ENCODE results near the gene APOBEC3H. TPM values are rescaled to one million over a fixed set of nuclear protein-coding genes. Genes with fewer than 3 reads are reported as not detected.
"Not testable (repeated sequence)": the region's sequence is repeated elsewhere in the genome, so short reads cannot be mapped to it uniquely, and the experiment has no call there.

The APOBEC3H gene
- polyA plus RNA-seq = 0.42 TPM
- long read RNA-seq, donor 1 = 0 reads
- long read RNA-seq, donor 2 = 0 reads
- long read RNA-seq, donor 3 = 0 reads
- long read RNA-seq, donor 4 = 0 reads
- long read RNA-seq, donor 5 = 0 reads
- long read RNA-seq, donor 6 = 0 reads
- long read RNA-seq, donor 7 = 0 reads
- long read RNA-seq, donor 8, partial matches to known transcripts = 0 of 1 reads
- long read RNA-seq, donor 8, other reads (novel, unspliced or antisense) = 0 of 1 reads
- long read RNA-seq, donor 9 = 0 reads
- long read RNA-seq, donor 10 = 0 reads
- long read RNA-seq, donor 11 = 0 reads

DNA sequence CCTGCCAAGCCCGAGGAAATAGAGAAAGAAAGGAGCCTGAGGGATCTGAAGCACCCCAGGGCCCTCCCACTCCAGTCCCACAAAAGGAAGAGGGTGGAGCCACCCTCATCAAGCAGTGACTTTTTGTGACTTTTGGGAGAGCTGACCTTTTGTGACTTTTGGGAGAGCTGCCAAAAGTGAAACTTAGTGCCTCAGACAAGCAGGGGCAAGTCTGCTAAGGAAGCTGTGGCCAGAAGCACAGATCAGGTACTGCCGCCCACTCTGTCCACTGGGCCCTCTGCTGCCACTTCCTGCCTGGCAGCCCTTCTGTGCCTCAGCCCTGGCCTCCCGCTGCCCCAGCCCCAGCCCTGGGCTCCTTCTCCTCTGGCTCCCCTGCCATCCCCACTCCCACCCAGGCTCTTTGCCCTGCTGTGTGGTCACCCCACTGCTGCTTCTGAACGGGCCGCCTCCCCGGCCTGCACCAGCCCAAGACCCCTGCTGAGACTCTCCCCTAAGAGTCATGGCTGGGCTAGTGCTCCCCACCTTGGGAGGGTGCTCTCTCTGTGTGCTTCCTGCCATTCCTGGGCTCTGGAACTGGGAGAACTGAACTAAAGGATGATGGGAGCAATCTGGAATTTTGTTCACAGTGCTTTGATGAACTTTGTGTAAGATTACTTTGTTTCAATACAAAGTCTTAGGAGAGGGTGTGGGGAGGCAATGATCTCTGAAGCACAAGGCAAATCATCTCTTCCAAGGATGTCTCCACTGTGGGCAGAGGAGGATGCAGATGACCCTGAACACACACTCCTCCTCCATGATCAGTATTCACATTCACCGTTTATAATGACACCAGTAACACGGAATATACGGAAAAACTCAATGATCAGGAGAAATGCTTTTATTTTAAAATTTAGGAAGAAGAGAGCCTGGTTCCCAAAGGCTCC, at the start of gene APOBEC3H:
Gene APOBEC3H (plus strand): TSS at position 147 of the 923 bp plus-strand sequence. CDS start 3,035 bp downstream, outside the sequence.
- no peaks in the 10 kb centered on the region for H3K4me1 ChIP-seq (ENCODE audit: control insufficient read depth, insufficient read depth, low read length)
- no peaks in the 10 kb centered on the region for H3K36me3 ChIP-seq (ENCODE audit: control insufficient read depth, insufficient read depth, low read length)
- no peaks in the 10 kb centered on the region for H3K27me3 ChIP-seq (ENCODE audit: control insufficient read depth, insufficient read depth, low read length)
- H3K9me3 ChIP-seq (ENCODE audit: control insufficient read depth, low read depth, low read length) = no peaks in the 10 kb centered on the region
- WGBS (ENCODE audit: insufficient coverage, low lambda C conversion rate) = no CpG with 5 or more reads among the region's 9 CpGs
- H3K4me3 ChIP-seq (ENCODE audit: low read length) = no peak within 1 kb of the TSS
- DNase-seq = no peak
- H3K27ac ChIP-seq (ENCODE audit: low read length) = no peak within 1 kb of the TSS

DNA sequence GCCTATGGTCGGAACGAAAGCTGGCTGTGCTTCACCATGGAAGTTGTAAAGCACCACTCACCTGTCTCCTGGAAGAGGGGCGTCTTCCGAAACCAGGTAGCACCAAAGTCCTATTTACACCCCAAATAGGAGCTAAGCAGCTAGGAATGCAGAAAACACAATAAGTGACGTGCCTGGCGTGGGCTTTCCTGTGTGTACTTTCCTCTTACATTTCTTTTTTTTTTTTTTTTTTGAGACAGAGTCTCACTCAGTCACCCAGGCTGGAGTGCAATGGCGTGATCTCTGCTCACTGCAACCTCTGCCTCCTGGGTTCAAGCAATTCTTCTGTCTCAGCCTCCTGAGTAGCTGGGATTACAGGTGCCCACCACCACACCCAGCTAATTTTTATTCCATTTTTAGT, 47.6 kb upstream of the APOBEC3H start:
- H3K27ac ChIP-seq (ENCODE audit: low read length); H3K36me3 ChIP-seq (ENCODE audit: control insufficient read depth, insufficient read depth, low read length); H3K27me3 ChIP-seq (ENCODE audit: control insufficient read depth, insufficient read depth, low read length); H3K4me1 ChIP-seq (ENCODE audit: control insufficient read depth, insufficient read depth, low read length); H3K9me3 ChIP-seq (ENCODE audit: control insufficient read depth, low read depth, low read length); H3K4me3 ChIP-seq (ENCODE audit: low read length); DNase-seq: not testable (repeated sequence)
- WGBS (ENCODE audit: insufficient coverage, low lambda C conversion rate) = no CpG with 5 or more reads among the region's 7 CpGs

DNA sequence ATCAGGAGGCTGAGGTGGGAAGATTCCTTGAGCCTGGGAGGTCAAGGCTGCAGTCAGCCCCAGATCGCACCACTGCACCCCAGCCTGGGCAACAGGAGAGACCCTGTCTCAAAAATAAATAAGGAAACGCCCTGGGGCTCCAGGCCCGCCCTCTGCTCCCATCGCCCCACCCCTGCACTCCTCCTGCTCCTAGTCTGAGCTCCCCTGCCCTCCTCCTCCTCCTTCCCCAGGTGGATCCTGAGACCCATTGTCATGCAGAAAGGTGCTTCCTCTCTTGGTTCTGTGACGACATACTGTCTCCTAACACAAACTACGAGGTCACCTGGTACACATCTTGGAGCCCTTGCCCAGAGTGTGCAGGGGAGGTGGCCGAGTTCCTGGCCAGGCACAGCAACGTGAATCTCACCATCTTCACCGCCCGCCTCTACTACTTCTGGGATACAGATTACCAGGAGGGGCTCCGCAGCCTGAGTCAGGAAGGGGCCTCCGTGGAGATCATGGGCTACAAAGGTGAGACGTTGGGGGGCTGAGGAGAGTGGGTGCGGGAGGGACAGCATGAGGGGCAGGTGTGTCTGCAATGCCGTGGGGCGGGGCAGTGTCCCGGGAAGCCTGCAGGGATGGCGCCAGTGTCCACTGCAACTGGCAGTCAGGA, 45.1 kb upstream of the APOBEC3H start:
- DNase-seq; H3K4me3 ChIP-seq (ENCODE audit: low read length); H3K9me3 ChIP-seq (ENCODE audit: control insufficient read depth, low read depth, low read length); H3K36me3 ChIP-seq (ENCODE audit: control insufficient read depth, insufficient read depth, low read length); H3K27ac ChIP-seq (ENCODE audit: low read length); H3K4me1 ChIP-seq (ENCODE audit: control insufficient read depth, insufficient read depth, low read length); H3K27me3 ChIP-seq (ENCODE audit: control insufficient read depth, insufficient read depth, low read length): not testable (repeated sequence)
- 100% methylated on average over 1 of the region's 18 CpGs for WGBS (ENCODE audit: insufficient coverage, low lambda C conversion rate)

DNA sequence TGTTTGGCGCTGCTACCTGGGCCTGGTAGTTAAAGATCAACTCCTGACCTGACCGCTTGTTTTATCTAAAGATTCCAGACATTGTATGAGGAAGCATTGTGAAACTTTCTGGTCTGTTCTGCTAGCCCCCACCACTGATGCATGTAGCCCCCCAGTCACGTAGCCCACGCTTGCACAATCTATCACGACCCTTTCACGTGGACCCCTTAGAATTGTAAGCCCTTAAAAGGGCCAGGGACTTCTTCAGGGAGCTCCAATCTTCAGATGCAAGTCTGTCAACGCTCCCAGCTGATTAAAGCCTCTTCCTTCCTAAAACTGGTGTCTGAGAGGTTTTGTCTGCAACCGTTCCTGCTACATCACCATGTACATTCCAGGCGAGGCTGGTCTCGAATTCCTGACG, 41.4 kb upstream of the APOBEC3H start:
- 100% methylated on average over 1 of the region's 11 CpGs for WGBS (ENCODE audit: insufficient coverage, low lambda C conversion rate)
- no peaks in the 10 kb centered on the region for H3K36me3 ChIP-seq (ENCODE audit: control insufficient read depth, insufficient read depth, low read length)
- H3K9me3 ChIP-seq (ENCODE audit: control insufficient read depth, low read depth, low read length) = no peaks in the 10 kb centered on the region

DNA sequence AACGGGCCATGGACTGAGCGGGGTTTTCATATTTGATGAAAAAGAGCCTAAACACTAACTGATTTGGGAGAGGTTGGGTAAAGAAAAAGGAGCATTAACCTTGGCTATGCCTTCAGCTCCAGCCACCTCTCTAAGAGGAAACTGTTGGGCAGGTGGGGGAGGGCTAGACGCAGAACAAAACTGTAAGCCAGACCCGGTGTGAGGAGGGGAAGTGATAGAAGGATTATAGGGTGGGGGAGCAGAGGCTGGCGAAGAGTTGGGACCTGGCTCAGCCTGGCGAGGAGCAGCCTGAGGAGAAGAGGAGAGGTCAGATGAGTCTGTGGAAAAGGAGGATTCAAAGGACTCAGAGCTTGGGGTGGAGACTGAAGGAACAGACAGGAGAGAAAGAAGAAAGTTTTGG, 35.8 kb upstream of the APOBEC3H start:
- H3K27ac ChIP-seq (ENCODE audit: low read length); H3K4me1 ChIP-seq (ENCODE audit: control insufficient read depth, insufficient read depth, low read length); H3K36me3 ChIP-seq (ENCODE audit: control insufficient read depth, insufficient read depth, low read length); DNase-seq; H3K4me3 ChIP-seq (ENCODE audit: low read length); H3K27me3 ChIP-seq (ENCODE audit: control insufficient read depth, insufficient read depth, low read length); H3K9me3 ChIP-seq (ENCODE audit: control insufficient read depth, low read depth, low read length): not testable (repeated sequence)
- WGBS (ENCODE audit: insufficient coverage, low lambda C conversion rate) = 80% methylated on average over 1 of the region's 6 CpGs

More for the DNA sequence above, 41.4 kb upstream of the APOBEC3H start:
- no peak for DNase-seq
- Histone ChIP-seq H3K4me3 (ENCODE audit: low read length) (no peak overlapping the region), H3K27me3 (ENCODE audit: control insufficient read depth, insufficient read depth, low read length) (peaks cover 2% of the 10 kb centered on the region), H3K27ac (ENCODE audit: low read length) (no peak overlapping the region), H3K4me1 (ENCODE audit: control insufficient read depth, insufficient read depth, low read length) (no peaks in the 10 kb centered on the region)

DNA sequence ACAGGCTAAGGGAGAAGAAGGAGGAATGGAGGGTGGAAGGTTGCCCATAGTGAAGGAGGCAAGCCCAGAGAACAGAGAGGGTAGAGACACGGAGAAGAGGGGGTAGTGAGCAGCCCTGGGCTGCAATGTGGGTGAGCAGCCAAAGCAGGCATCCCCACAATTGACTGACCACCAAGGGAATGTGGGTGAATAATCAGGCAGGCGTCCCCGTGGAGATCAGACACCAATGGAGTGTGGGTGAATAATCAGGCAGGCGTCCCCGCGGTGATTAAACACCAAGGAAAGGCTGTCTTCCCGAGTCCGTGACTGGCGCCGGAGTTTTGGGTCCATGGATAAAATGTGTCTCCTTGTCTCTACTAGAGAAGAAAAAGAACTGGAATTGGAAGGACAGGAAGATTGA, 35.1 kb upstream of the APOBEC3H start:
- H3K9me3 ChIP-seq (ENCODE audit: control insufficient read depth, low read depth, low read length); H3K27me3 ChIP-seq (ENCODE audit: control insufficient read depth, insufficient read depth, low read length); H3K36me3 ChIP-seq (ENCODE audit: control insufficient read depth, insufficient read depth, low read length); H3K27ac ChIP-seq (ENCODE audit: low read length); DNase-seq; H3K4me1 ChIP-seq (ENCODE audit: control insufficient read depth, insufficient read depth, low read length); H3K4me3 ChIP-seq (ENCODE audit: low read length): not testable (repeated sequence)
- WGBS (ENCODE audit: insufficient coverage, low lambda C conversion rate) = 100% methylated on average over 1 of the region's 10 CpGs

DNA sequence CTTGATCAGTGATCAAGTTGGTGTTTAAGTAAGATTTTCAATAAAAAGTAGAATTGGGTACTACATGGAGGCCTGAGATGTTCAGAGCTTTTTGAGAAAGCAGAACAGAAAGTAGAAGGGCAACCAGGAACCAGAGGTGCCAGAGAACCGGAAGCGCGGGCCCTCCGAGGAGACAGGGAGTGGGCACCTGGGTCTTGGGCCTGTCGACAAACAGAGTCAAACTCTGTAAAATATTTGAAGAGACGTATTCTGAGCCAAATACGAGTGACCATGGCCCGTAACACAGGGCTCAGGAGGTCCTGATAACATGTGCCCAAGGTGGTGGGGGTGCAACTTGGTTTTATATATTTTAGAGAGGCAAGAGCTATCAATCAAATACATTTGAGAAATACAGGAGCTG, 33.1 kb upstream of the APOBEC3H start:
- not testable (repeated sequence) for H3K27ac ChIP-seq (ENCODE audit: low read length); H3K36me3 ChIP-seq (ENCODE audit: control insufficient read depth, insufficient read depth, low read length); H3K27me3 ChIP-seq (ENCODE audit: control insufficient read depth, insufficient read depth, low read length); H3K4me3 ChIP-seq (ENCODE audit: low read length); DNase-seq; H3K9me3 ChIP-seq (ENCODE audit: control insufficient read depth, low read depth, low read length); H3K4me1 ChIP-seq (ENCODE audit: control insufficient read depth, insufficient read depth, low read length)
- WGBS (ENCODE audit: insufficient coverage, low lambda C conversion rate) = no CpG with 5 or more reads among the region's 8 CpGs

DNA sequence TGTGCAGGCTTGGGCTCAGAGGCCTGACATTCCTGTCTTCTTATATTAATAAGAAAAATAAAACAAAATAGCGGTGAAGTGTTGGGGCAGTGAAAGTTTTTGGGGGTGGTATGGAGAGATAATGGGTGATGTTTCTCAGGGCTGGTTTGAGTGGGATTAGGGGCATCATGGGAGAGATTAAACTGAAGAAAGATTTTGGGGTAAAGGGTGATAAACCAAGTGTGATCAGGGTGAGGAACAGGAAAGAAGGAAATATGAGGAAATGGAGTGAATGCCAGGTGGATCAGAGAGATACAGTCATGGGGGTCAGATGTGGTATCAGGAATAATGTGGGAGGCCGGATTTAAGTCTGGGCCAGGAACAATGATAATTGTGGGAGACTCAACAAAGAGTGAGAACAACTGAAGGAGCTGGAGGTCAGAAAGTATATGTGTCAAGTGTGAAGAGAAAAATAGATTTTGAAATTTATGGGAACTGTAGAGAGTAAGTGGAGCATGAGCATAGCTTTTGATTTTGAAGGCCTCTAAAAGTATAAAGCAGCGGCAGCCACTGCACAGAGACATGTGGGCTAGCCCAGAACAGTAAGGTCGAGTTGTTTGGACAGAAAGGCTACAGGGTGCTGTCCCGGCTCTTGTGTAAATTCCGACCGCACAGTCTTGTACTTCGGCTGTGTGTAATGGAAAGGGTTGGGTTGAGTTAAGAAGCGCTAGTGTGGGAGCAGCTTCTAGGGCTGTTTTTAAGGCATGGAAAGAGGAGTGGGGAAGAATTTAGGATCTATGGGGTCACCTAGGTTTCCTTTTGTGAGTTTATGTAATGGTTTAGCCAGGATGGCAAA, 30.4 kb upstream of the APOBEC3H start:
- WGBS (ENCODE audit: insufficient coverage, low lambda C conversion rate) = 92% methylated on average over 2 of the region's 9 CpGs
- not testable (repeated sequence) for H3K36me3 ChIP-seq (ENCODE audit: control insufficient read depth, insufficient read depth, low read length); DNase-seq; H3K27me3 ChIP-seq (ENCODE audit: control insufficient read depth, insufficient read depth, low read length); H3K4me3 ChIP-seq (ENCODE audit: low read length); H3K4me1 ChIP-seq (ENCODE audit: control insufficient read depth, insufficient read depth, low read length); H3K27ac ChIP-seq (ENCODE audit: low read length); H3K9me3 ChIP-seq (ENCODE audit: control insufficient read depth, low read depth, low read length)

DNA sequence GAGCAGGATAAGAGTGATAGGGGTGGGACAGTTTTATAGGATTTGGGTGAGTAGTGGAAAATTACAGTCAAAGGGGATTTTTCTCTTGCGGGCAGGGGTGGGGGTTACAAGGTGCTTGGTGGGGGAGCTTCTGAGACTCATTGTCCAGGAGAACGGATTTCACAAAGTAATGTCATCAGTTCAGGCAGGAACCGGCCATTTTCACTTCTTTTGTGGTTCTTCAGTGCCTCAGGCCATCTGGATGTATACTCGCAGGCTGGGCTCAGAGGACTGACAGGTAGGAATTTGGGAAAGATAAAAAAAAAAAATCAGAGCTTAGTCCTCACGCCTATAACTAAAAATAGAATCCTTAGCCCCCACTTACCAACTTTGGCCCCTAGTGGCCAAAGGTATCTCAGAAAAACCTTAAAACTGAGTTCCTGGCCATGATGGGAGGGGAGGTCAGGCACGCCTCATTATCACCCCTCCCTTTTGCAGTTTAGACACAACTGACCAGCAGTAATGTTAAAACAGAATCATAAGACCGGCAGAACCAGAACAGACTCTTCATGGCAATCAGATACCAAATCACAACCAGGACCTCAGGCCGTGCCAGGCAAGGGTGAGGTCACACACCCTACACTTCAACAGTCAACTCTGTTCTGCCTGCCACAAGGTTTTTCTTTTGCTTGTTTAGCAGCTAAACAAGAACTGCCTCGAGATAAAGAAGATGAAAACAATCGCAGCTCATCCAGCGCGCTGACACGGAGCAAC, 28.8 kb upstream of the APOBEC3H start:
- no peaks in the 10 kb centered on the region for H3K27me3 ChIP-seq (ENCODE audit: control insufficient read depth, insufficient read depth, low read length)
- H3K4me3 ChIP-seq (ENCODE audit: low read length) = no peak overlapping the region
- H3K27ac ChIP-seq (ENCODE audit: low read length) = no peak overlapping the region
- no peaks in the 10 kb centered on the region for H3K36me3 ChIP-seq (ENCODE audit: control insufficient read depth, insufficient read depth, low read length)
- H3K9me3 ChIP-seq (ENCODE audit: control insufficient read depth, low read depth, low read length) = no peaks in the 10 kb centered on the region
- H3K4me1 ChIP-seq (ENCODE audit: control insufficient read depth, insufficient read depth, low read length) = no peaks in the 10 kb centered on the region
- WGBS (ENCODE audit: insufficient coverage, low lambda C conversion rate) = 82% methylated on average over 2 of the region's 13 CpGs
- no peak for DNase-seq

All from large intestine (tissue), 12 donors.